COLO668 (cell line): ENCODE results near the gene UGT2A2.

Source experiments
- DNase-seq: peaks from one replicate; lab custom pipeline; 2025; ENCODE audit not compliant: unreplicated experiment; lab: John Stamatoyannopoulos, UW

The UGT2A2 gene

GRCh38 chr4:69576251-69576877 lies 63.1 kb downstream of the UGT2A2 start:
- no peak for DNase-seq

DNA sequence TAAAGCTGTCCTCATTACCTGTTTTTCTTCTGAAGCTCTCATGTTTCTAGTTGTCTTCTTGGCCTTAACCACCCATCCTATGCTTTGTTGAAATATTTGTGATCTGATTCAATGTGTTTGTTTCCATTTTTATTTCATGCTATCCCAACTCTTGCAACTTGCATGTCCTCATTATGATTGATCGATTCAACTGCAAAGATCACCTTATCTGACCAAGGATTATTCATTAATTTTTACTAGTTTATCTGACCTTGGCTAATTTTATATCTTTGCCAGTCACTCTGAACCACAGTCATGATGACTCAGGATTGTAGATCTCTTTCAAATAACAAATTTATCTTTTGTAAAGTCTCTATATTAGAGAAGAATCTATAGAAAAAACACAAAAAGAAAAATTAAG lies 70.7 kb downstream of the UGT2A2 start:
- DNase-seq: no peak

DNA sequence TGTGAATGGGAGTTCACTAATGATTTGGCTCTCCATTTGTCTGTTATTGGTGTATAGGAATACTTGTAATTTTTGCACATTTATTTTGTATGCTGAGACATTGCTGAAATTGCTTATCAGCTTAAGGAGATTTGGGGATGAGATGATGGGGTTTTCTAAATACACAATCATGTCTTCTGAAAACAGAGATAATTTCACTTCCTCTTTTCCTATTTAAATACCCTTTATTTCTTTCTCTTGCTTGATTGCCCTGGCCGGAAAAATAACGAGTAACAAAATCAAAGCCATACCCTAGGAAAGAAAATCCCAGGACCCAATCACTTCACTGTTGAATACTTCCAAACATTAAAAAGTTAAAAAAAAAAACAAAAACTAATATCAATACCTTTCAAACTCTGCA lies 76.0 kb downstream of the UGT2A2 start:
- no peak for DNase-seq

GRCh38 chr4:69549651-69550050 lies 89.8 kb downstream of the UGT2A2 start:
- peak; percentile 9 for DNase-seq

- DNase-seq: no peak
Observed at GRCh38 chr4:69546134-69546765, 93.2 kb downstream of the UGT2A2 start.
